ENCODE results near the gene PTCD1. TPM values are rescaled to one million over a fixed set of nuclear protein-coding genes. Genes with fewer than 3 reads are reported as not detected.

The PTCD1 gene
- polyA plus RNA-seq, 4 donors, result 4.2 to 5.4 (median 4.9) TPM

DNA sequence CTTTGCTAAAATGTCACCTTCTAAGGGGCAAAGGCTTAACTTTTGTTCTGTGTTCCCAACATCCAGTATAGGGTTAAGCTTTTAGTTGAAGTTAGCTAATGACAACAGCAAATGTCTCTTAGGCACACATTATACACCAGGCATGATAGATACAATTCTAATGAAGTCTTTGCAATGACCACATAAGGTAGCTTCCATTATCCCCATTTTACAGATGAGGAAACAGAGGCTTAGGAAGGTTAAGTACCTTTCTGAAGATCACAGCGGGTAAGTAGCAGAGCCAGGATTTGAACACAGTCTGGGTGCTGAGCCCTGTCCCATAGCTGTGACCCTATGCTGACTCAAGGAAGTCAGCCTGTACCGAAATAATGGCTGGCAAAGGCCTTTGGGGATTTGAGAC is 28.0 kb downstream of the PTCD1 start:
- DNase-seq (ENCODE audit: low read depth in 4 of 4, low spot score in 2 of 4), result no peak

DNA sequence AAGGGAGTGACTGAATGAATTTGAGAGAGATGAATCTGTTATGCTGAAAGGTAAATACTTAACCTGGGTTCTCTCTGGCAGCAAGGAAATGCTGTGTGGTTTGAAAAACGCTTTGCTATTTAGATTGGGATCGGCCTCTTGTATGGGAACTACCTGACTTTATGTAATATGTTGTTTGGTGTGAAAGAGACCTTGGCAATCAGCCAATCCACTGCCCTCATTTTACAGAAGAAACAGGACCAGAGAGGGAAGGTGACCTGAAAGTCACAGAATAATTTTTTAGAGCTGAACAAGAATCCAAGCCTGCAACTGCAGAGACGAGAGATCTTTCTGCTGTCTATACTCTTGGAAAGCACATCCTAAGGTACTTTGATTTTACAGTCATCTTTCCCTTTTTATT is 28.8 kb downstream of the PTCD1 start:
- DNase-seq (ENCODE audit: low read depth in 4 of 4, low spot score in 2 of 4), result no peak

DNA sequence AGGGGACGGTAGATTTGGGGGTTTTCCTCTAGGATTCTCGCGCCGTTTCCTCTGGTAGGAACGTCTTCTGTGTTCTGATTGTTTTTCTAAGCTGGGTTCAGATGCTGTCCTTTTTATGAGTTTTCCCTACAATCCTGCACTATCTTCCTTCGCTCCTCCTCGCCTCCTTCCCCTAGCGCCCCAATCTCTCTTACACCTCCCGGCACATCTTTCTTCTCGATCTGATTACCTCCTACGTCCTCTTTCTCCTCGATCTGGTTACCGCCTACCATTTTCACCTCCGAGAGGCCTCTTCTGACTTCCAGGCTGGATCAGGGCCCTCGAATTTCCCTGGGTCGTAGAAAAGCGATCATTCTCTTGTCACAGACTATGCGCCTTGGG is 29.4 kb downstream of the PTCD1 start:
- DNase-seq (ENCODE audit: low read depth in 4 of 4, low spot score in 2 of 4), result no peak

DNA sequence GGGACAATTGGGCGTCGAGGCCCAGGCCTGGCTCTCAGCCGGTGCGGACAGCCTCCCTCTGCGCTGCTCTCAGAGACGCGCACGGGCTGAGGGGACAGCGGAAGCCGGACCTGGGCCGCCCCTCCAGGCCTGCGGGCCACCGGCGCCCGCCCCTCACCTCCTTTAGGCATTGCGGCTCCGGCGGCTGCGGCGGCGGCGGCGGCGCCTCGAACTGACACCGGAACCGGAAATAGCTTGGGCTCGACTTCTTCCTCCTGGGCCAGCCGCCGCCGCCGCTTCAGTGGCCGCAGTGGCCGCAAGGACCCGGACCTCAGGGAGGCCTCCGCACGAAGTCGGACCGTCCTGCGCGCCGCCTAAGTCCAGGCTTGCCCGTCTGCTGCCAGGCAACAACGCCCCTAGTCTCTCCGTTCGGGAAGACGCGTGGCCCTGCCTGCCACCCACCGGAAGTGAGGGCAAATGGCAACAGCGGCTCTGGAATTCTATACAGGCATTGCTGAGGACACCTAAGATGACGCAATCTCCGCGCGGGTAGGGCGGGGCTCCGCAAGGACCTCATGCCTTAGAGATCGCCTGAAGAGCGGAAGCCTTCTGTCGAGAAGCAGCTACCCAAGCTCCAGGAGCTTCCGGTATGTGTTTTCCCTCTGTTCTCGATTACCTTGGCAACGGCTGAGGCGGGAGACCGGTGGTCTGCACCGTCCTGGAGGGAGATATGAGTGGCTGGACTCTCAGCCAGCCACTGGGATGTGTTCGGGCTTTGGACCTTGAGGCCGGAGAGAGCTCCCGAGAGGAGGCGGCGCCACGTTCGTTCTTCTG is 30.0 kb downstream of the PTCD1 start, which contains the start of the genes BUD31 and PDAP1:
Gene BUD31, plus strand, starts transcription at position 591 of the 813 bp plus-strand sequence. CDS start 2,124 bp downstream, outside the sequence.
Gene PDAP1, minus strand, starts transcription at position 219 of the 813 bp plus-strand sequence. Its CDS starts 49 bp downstream, at position 170.
- DNase-seq (ENCODE audit: low read depth in 4 of 4, low spot score in 2 of 4), result peak; percentile 87 to 97 (median 95)

GRCh38 chr7:99407872-99408378 is 30.7 kb downstream of the PTCD1 start:
- DNase-seq (ENCODE audit: low read depth in 4 of 4, low spot score in 2 of 4), result no peak

DNA sequence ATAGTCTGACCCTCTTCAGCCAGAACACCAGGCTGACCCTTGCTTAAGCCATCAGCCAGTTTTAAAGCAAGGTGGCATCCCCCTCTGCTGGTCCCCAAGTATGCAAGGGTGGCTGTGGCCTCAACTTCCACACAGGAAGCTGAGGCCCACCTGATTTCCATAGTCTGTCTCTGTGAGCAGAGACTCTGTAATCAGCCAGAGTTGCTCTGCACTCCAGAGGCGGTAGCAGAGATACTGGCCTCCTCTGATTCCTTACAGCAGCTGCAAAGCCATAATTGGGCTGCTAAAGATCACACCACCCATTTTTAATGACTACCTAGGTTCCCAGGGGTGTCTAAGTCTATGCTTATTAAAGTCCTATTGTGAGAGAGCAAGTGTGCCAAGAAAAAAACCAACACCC is 32.0 kb downstream of the PTCD1 start:
- DNase-seq (ENCODE audit: low read depth in 4 of 4, low spot score in 2 of 4), result no peak

- DNase-seq (ENCODE audit: low read depth in 4 of 4, low spot score in 2 of 4), result no peak
Measured at GRCh38 chr7:99404977-99405320, 33.6 kb downstream of the PTCD1 start.

- no peak for DNase-seq (ENCODE audit: low read depth in 4 of 4, low spot score in 2 of 4)
Measured at GRCh38 chr7:99404235-99404976, 34.2 kb downstream of the PTCD1 start.

GRCh38 chr7:99403764-99404163 is 34.8 kb downstream of the PTCD1 start:
- no peak for DNase-seq (ENCODE audit: low read depth in 4 of 4, low spot score in 2 of 4)

DNA sequence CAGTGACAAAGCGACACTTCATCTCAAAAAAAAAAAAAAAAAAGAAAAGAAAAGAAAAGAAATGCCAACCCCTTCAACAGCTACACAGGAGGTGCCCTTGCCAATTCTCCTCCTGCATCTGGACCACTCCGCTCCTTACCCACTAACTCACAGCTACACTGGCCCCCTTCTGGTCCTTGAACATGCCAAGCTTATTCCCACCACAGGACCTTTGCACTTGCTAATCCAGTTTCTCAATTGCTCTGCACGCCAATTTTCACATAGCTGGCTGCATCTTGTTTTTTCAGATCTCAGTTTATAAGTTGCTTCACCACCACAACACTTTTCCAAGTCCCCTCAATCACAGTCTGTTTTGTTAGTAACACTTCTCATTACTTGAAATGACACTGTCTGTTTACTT is 35.7 kb downstream of the PTCD1 start:
- no peak for DNase-seq (ENCODE audit: low read depth in 4 of 4, low spot score in 2 of 4)

DNA sequence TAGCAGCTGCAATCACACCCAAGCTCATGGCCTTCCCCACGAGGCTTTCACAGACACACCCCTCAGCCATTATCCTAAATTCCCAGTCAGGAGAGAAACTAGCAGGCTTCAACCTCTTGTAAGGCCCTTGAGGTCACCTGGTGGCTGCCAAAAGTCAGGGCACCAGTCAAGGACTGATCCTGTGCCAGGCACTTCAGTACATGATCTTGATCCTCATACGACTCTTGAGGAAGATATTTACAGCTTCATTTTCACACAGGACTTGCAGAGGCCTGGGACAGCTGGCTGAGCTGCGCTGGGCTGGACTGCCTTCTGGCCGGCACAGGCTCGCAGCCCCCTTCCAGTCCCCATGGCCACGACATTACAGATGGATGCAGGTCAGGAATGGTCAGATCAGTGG is 39.0 kb downstream of the PTCD1 start:
- DNase-seq (ENCODE audit: low read depth in 4 of 4, low spot score in 2 of 4), result no peak

- no peak for DNase-seq (ENCODE audit: low read depth in 4 of 4, low spot score in 2 of 4)
Measured at GRCh38 chr7:99398891-99399445, 39.6 kb downstream of the PTCD1 start.

- no peak for DNase-seq (ENCODE audit: low read depth in 4 of 4, low spot score in 2 of 4)
Measured at GRCh38 chr7:99397297-99397983, 41.2 kb downstream of the PTCD1 start.

GRCh38 chr7:99396418-99397296 is 41.9 kb downstream of the PTCD1 start:
- no peak for DNase-seq (ENCODE audit: low read depth in 4 of 4, low spot score in 2 of 4)

GRCh38 chr7:99395616-99396327 is 42.8 kb downstream of the PTCD1 start:
- DNase-seq (ENCODE audit: low read depth in 4 of 4, low spot score in 2 of 4), result no peak

DNA sequence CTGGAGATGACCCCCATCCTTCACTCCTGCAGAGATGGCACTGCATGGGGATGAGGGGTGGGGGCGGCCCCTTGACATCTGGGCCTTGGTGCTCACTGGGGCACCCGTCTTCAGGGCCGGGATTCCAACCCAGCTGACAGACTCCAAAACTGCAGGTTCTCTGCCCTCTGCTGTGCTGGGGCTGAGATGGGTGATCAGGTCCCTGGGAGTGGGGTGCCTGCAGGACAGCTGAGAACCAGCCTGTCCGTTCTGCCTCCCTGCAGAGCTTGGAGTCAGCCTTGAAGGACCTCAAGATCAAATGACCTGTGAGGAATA is 44.5 kb downstream of the PTCD1 start:
- no peak for DNase-seq (ENCODE audit: low read depth in 4 of 4, low spot score in 2 of 4)

GRCh38 chr7:99393355-99394187 is 45.0 kb downstream of the PTCD1 start:
- DNase-seq (ENCODE audit: low read depth in 4 of 4, low spot score in 2 of 4), result no peak

- no peak for DNase-seq (ENCODE audit: low read depth in 4 of 4, low spot score in 2 of 4)
Measured at GRCh38 chr7:99392659-99393354, 45.8 kb downstream of the PTCD1 start.
